Neural cell (in vitro differentiated cells): ENCODE data around the gene METTL26.

ENCODE experiments used
- CTCF ChIP-seq: fragments of 450-650 bp; IDR thresholded peaks from 2 replicates; pipeline ENCODE4 v1.5.1; 2014; ENCODE audit warnings: antibody characterized with exemption, mild to moderate bottlenecking, moderate library complexity; ENCODE audit not compliant: poor library complexity, severe bottlenecking
- EP300 ChIP-seq: fragments of 450-650 bp; conservative IDR thresholded peaks from 2 replicates; pipeline ENCODE4 v1.6.1; 2014; ENCODE audit warnings: antibody characterized with exemption, mild to moderate bottlenecking, moderate library complexity; ENCODE audit not compliant: poor library complexity, severe bottlenecking
- EZH2 ChIP-seq: fragments of 200-600, 300-800 bp; shearing (Covaris generic), sonication (generic); IDR thresholded peaks from 2 replicates; pipeline ENCODE4 v1.6.1; 2014; ENCODE audit warnings: antibody characterized with exemption, low read length, borderline replicate concordance, mild to moderate bottlenecking; ENCODE audit not compliant: insufficient read depth, poor library complexity, severe bottlenecking
- MXI1 ChIP-seq: fragments of 450-650 bp; conservative IDR thresholded peaks from 2 replicates; pipeline ENCODE4 v1.6.1; 2014; ENCODE audit warnings: antibody characterized with exemption, mild to moderate bottlenecking; ENCODE audit not compliant: poor library complexity, severe bottlenecking

DNA sequence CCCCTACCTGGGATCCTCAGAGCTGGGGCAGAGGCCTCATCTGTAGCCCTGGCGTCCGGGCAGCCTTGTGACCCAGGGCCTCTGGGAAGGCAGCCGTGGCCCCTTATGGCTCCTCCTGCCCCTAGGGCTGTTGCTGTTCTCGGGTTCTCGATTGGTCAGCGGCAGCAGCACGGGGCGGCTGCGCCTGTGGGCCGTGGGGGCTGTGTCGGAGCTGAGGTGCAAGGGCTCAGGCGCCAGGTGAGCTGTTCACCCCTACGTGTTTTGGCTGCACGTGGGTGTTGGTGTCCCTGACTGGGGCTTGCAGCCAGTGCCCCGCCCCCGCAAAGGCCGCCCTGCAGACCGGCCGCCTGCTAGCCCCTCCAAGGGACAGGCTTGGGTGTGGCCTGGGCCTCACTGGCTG is 26.0 kb upstream of the METTL26 start:
- no peak for TF ChIP-seq CTCF
- TF ChIP-seq EP300, result no peak
- no peak for TF ChIP-seq MXI1
- TF ChIP-seq EZH2, result no peak
